ENCODE measurements around the gene SUSD4.

DNA sequence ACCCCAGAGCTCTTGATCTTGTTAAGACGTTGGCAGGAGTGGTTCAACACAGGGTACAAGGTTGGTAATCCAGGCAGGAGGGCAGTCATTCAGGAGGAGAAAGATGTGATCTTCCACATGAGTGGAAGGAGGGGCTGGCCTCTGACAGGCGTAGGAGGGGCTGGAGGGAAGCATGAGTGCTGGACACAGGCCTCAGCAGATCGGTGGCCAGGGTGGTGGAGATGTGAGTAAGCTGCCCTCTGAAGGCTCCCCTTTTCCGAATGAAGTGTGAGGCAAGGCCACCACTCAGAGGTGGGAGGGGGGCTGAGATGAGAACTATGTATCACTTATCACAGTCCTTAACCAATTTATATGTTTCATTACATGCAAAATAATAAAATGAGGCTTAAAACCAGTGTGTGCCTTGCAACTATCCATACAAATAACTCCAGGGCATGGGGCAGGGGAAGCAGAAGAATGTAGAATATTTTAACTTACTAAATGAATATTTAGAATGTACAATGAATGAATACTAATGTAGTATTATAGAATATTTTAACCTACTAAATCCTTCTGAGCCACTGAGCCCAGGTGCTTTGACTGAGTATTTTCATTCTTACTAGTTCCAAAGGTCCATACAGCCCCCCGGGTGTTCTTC is 117.4 kb downstream of the SUSD4 start:
- TF ChIP-seq TAF1 (IDR thresholded peaks at IDR 0.05; ENCODE audit: low read depth, low read length), result no peak
- no peak for TF ChIP-seq POLR2A (IDR thresholded peaks at IDR 0.05; ENCODE audit: low read depth, low read length)
- no peak for TF ChIP-seq POLR2AphosphoS5 (IDR thresholded peaks at IDR 0.05; ENCODE audit: low read depth, low read length)
- TF ChIP-seq SPI1 (IDR thresholded peaks at IDR 0.05; ENCODE audit: low read depth, low read length), result no peak
- TF ChIP-seq PAX5 (IDR thresholded peaks at IDR 0.05; ENCODE audit: insufficient read depth, low read length, severe bottlenecking), result no peak
- TF ChIP-seq POU2F2 (IDR thresholded peaks at IDR 0.05; ENCODE audit: low read depth, low read length), result no peak
